ENCODE results near the gene GDF10. TPM values are rescaled to one million over a fixed set of nuclear protein-coding genes. Genes with fewer than 3 reads are reported as not detected.

GDF10 gene
- not detected in 2 replicates for total RNA-seq (2011; cell fraction: chromatin; rRNA removed; ENCODE audit: low replicate concordance)
- total RNA-seq (2011; cell fraction: nucleolus; rRNA removed) = not detected in 2 replicates
- not detected in 2 replicates for total RNA-seq (2011; cell fraction: nucleoplasm; rRNA removed)
- not detected in 2 replicates for total RNA-seq (2014; rRNA removed)
- not detected in 2 replicates for total RNA-seq (2014; rRNA removed; fragmentation: Illumina TruSeq; extraction: Trizol)
- total RNA-seq (2015; rRNA removed; fragmentation: Illumina TruSeq; extraction: Trizol) = not detected in 2 replicates
- 0.11 TPM in 1 of 2 replicates, not detected in the other for total RNA-seq (2021)
- polyA plus RNA-seq (2011; rRNA removed) = not detected in 2 replicates
- not detected in 2 replicates for polyA plus RNA-seq (2011; cell fraction: cytosol; rRNA removed)
- not detected in 2 replicates for polyA plus RNA-seq (2011; cell fraction: nucleus; rRNA removed)
- 0.03 and 0.19 TPM in 2 replicates for polyA plus RNA-seq (2012)
- not detected in 2 replicates for polyA plus RNA-seq (2014; fragmentation: Illumina TruSeq; extraction: Trizol)
- under 1 TPM; 0.03 to 0.20 TPM for polyA plus RNA-seq (2014; fragmentation: Nextera tagmentation; extraction: Ambion mirVana)
- not detected in 2 replicates for polyA plus RNA-seq (2014; rRNA removed)
- not detected in 2 replicates for polyA minus RNA-seq (2011; rRNA and poly(A)+ RNA removed)
- not detected in 2 replicates for polyA minus RNA-seq (2011; cell fraction: cytosol; rRNA and poly(A)+ RNA removed)
- polyA minus RNA-seq (2011; cell fraction: nucleus; rRNA and poly(A)+ RNA removed) = not detected in 2 replicates
- Bru-seq, nascent RNA = percentile 7 among the genes with signal in this experiment
- BruChase-seq, experiment 1, labeled RNA remaining after a 2-hour chase = not detected
- not detected for BruChase-seq, experiment 2, labeled RNA remaining after a 6-hour chase
- long read RNA-seq, experiment 1 = 0 reads
- long read RNA-seq, experiment 2 = 0 reads
- long read RNA-seq, experiment 3 = 0 reads

GRCh38 chr10:47299611-47300428 lies at the start of gene GDF10:
GDF10 (plus strand) TSS chr10:47300197; CDS start chr10:47300652, 455 bp downstream.
- H3K36me3 ChIP-seq (ENCODE audit: control insufficient read depth, insufficient read depth, low read length) = no peaks in the 10 kb centered on the region
- intact Hi-C loops (cut with micrococcal nuclease) (no loop called here), in situ Hi-C loops (cut with MboI) (no loop called here)
- H4K20me1 ChIP-seq (replicated peaks; ENCODE audit: control insufficient read depth, insufficient read depth, low read length) = 0 out of 2 replicates have a peak, but pooled peaks cover 7% of the 10 kb centered on the region
- H3K4me1 ChIP-seq (replicated peaks in 1 of 2; ENCODE audit: control insufficient read depth in 2 of 2, insufficient read depth in 2 of 2, low read length in 2 of 2) = peaks cover 0 to 10% of the 10 kb centered on the region in 2 experiments; a peak in 1 of 5 replicates
- H3K9me3 ChIP-seq (replicated peaks; ENCODE audit: control insufficient read depth, insufficient read depth, low read depth, low read length) = no peaks in the 10 kb centered on the region
- WGBS (ENCODE audit: insufficient coverage, low coverage, missing lambda C conversion rate) = 17% methylated on average over 46 of the region's 64 CpGs
- H3K4me3 ChIP-seq = no peak within 1 kb of the TSS
- ATAC-seq (no peak), DNase-seq (ENCODE audit: extremely low read depth in 1 of 4, low spot score in 3 of 4) (no peak), FAIRE-seq (no peak)
- H3K4me2 ChIP-seq (ENCODE audit: insufficient read depth, low read length) = no peak within 1 kb of the TSS
- ChIA-PET POLR2A (interaction anchor here (0.8 kb wide), 1 partner anchor 30 kb away, joined by 3 read pairs; no protein-coding TSS in a partner anchor), CTCF (ENCODE audit: low intra/inter-chr PET ratio) (no interaction called here)
- H3K79me2 ChIP-seq (ENCODE audit: control insufficient read depth, insufficient read depth, low read length) = no peaks in the 10 kb centered on the region
- H2AFZ ChIP-seq (ENCODE audit: low read depth, low read length) = no peak within 1 kb of the TSS
- no peak within 1 kb of the TSS for H3K9ac ChIP-seq (ENCODE audit: insufficient read depth in 1 of 2, low read depth in 2 of 2, low read length in 2 of 2)
- no peak within 1 kb of the TSS for H3K27ac ChIP-seq (ENCODE audit: extremely low read depth, low read depth, low read length)
- H3K27me3 ChIP-seq (ENCODE audit: control insufficient read depth in 2 of 2, insufficient read depth in 2 of 2, low read length in 2 of 2) = peaks cover 37 to 64% of the 10 kb centered on the region in 2 experiments
- H3K9me1 ChIP-seq (ENCODE audit: control insufficient read depth, insufficient read depth, low read length) = no peaks in the 10 kb centered on the region
- TF ChIP-seq DMBX1 (CRISPR knock-in tag; IDR thresholded peaks at IDR 0.05; ENCODE audit: borderline replicate concordance) (no peak), THRA (IDR thresholded peaks at IDR 0.05) (no peak), ESRRB (CRISPR knock-in tag; IDR thresholded peaks at IDR 0.05; ENCODE audit: borderline replicate concordance) (no peak)
- no TSS peak for BruUV-seq (replicated peaks)

Data from K562 (cell line).